HL-60 (cell line): ENCODE measurements around the gene TPH2.

Experiments
- DNase-seq, 2 experiments: peaks; one replicate each; pipeline ENCODE4 v3.0.0-alpha.2; 2010 to 2020; ENCODE audit warnings: low read depth in 1 of 2, low spot score in 1 of 2
- H3K27ac ChIP-seq: fragments of 250-450 bp; sonication (Bioruptor Pico); replicated peaks from 2 replicates; pipeline ENCODE4 v1.5.1; 2020; ENCODE audit warnings: mild to moderate bottlenecking, moderate library complexity
- H3K27me3 ChIP-seq: fragments of 250-450 bp; sonication (Bioruptor Pico); 2 replicates; pipeline ENCODE4 v1.5.1; 2021; ENCODE audit warnings: mild to moderate bottlenecking, moderate library complexity; ENCODE audit not compliant: insufficient read depth, poor library complexity, severe bottlenecking
- H3K4me3 ChIP-seq: replicated peaks from 2 replicates; pipeline ENCODE4 v1.5.1; 2011; ENCODE audit warnings: mild to moderate bottlenecking, control low read depth, low read length; ENCODE audit not compliant: insufficient read depth
- CTCF ChIP-seq: IDR thresholded peaks from one replicate; pipeline ENCODE4 v1.5.1; 2011; ENCODE audit warnings: low read length, control low read depth, inconsistent platforms; ENCODE audit not compliant: insufficient read depth
- GABPA ChIP-seq: IDR thresholded peaks from 2 replicates; pipeline ENCODE4 v1.6.1; 2012; ENCODE audit warnings: low read depth
- POLR2AphosphoS5 ChIP-seq: IDR thresholded peaks from 2 replicates; pipeline ENCODE4 v1.6.1; 2012; ENCODE audit warnings: low read depth
- REST ChIP-seq: IDR thresholded peaks from 2 replicates; pipeline ENCODE4 v1.6.1; 2012; ENCODE audit warnings: low read depth; ENCODE audit not compliant: insufficient replicate concordance
- SPI1 ChIP-seq: IDR thresholded peaks from 2 replicates; pipeline ENCODE4 v1.6.1; 2012; ENCODE audit warnings: low read depth, mild to moderate bottlenecking, borderline replicate concordance

The TPH2 gene

GRCh38 chr12:71896205-71896882, 42.3 kb upstream of the TPH2 start:
- H3K27me3 ChIP-seq: no peaks in the 10 kb centered on the region
- DNase-seq: no peak
- TF ChIP-seq REST: no peak
- TF ChIP-seq GABPA: no peak
- TF ChIP-seq POLR2AphosphoS5: no peak
- TF ChIP-seq CTCF: no peak
- TF ChIP-seq SPI1: no peak
- H3K4me3 ChIP-seq: no peak overlapping the region
- no peak overlapping the region for H3K27ac ChIP-seq

GRCh38 chr12:71900091-71900490, 38.6 kb upstream of the TPH2 start:
- no peak overlapping the region for H3K4me3 ChIP-seq
- H3K27me3 ChIP-seq: no peaks in the 10 kb centered on the region
- no peak overlapping the region for H3K27ac ChIP-seq
- no peak for DNase-seq
- TF ChIP-seq CTCF (no peak), SPI1 (no peak), REST (no peak), POLR2AphosphoS5 (no peak), GABPA (no peak)

- Histone ChIP-seq H3K27ac (no peak overlapping the region), H3K4me3 (no peak overlapping the region), H3K27me3 (no peaks in the 10 kb centered on the region)
- no peak for DNase-seq
- no peak for TF ChIP-seq SPI1
- no peak for TF ChIP-seq POLR2AphosphoS5
- TF ChIP-seq GABPA: no peak
- no peak for TF ChIP-seq CTCF
- TF ChIP-seq REST: no peak
Observed at GRCh38 chr12:71904629-71905028, 34.0 kb upstream of the TPH2 start.
